ENCODE measurements around the gene VWCE. TPM values are rescaled to one million over a fixed set of nuclear protein-coding genes. Genes with fewer than 3 reads are reported as not detected.
A peak's percentile ranks its signal among the peaks of the same experiment; 100 is the strongest.

VWCE gene
- total RNA-seq, 8 experiments from 2014 or later = 2.1 to 7.2 (median 3.6) TPM

GRCh38 chr11:61274084-61274483 is 21.0 kb downstream of the VWCE start:
- Histone ChIP-seq H3K27ac (no peak overlapping the region), H3K4me3 (no peak overlapping the region), H3K4me1 (replicated peaks in 1 of 2) (no peaks in the 10 kb centered on the region)
- in situ Hi-C loops (cut with MboI; ENCODE audit: low pct_unique_long_range_greater_than_20kb in 2 of 9, low sequenced_read_pairs in 9 of 9, unreplicated experiment in 9 of 9) = no loop called here
- WGBS, 10 experiments = 100% methylated on average over 1 of the region's 4 CpGs; no CpG with 5 or more reads in 8 of the 10 experiments
- no peak for ATAC-seq (replicated peaks in 6 of 8)

- peak in 4 of 8 experiments; percentile 20 to 90 (median 63) for ATAC-seq (replicated peaks in 6 of 8)
- in situ Hi-C loops (cut with MboI; ENCODE audit: low pct_unique_long_range_greater_than_20kb in 2 of 9, low sequenced_read_pairs in 9 of 9, unreplicated experiment in 9 of 9) = no loop called here
- H3K4me3 ChIP-seq = no peak overlapping the region
- no peaks in the 10 kb centered on the region for H3K4me1 ChIP-seq (replicated peaks in 1 of 2)
- WGBS, 10 experiments = 0 to 100% (median 80%) methylated on average over 1 to 3 of the region's 16 CpGs; no CpG with 5 or more reads in 5 of the 10 experiments
- no peak overlapping the region for H3K27ac ChIP-seq
These were observed 21.7 kb downstream of the VWCE start for GRCh38 chr11:61273178-61274078.

- no peak overlapping the region for H3K4me3 ChIP-seq
- in situ Hi-C loops (cut with MboI; ENCODE audit: low pct_unique_long_range_greater_than_20kb in 2 of 9, low sequenced_read_pairs in 9 of 9, unreplicated experiment in 9 of 9) = no loop called here
- no peak for ATAC-seq (replicated peaks in 6 of 8)
- no peaks in the 10 kb centered on the region for H3K4me1 ChIP-seq (replicated peaks in 1 of 2)
- H3K27ac ChIP-seq = no peak overlapping the region
- WGBS, 10 experiments = 70 to 100% (median 92%) methylated on average over 1 to 2 of the region's 3 CpGs; no CpG with 5 or more reads in 4 of the 10 experiments
These were observed 22.4 kb downstream of the VWCE start for GRCh38 chr11:61272731-61273130.

- WGBS, 10 experiments = 38 to 93% (median 83%) methylated on average over 1 to 7 of the region's 7 CpGs; no CpG with 5 or more reads in 3 of the 10 experiments
- peak in 2 of 8 experiments; percentile 9 to 30 for ATAC-seq (replicated peaks in 6 of 8)
- Histone ChIP-seq H3K27ac (no peak overlapping the region), H3K4me3 (no peak overlapping the region), H3K4me1 (replicated peaks in 1 of 2) (no peaks in the 10 kb centered on the region)
- in situ Hi-C loops (cut with MboI; ENCODE audit: low pct_unique_long_range_greater_than_20kb in 2 of 9, low sequenced_read_pairs in 9 of 9, unreplicated experiment in 9 of 9) = no loop called here
These were observed 24.6 kb downstream of the VWCE start for GRCh38 chr11:61270354-61271076.

- WGBS, 10 experiments = 86 to 100% (median 90%) methylated on average over 2 to 8 of the region's 15 CpGs; no CpG with 5 or more reads in 4 of the 10 experiments
- Histone ChIP-seq H3K4me1 (replicated peaks in 1 of 2) (no peaks in the 10 kb centered on the region), H3K27ac (no peak overlapping the region), H3K4me3 (no peak overlapping the region)
- in situ Hi-C loops (cut with MboI; ENCODE audit: low pct_unique_long_range_greater_than_20kb in 2 of 9, low sequenced_read_pairs in 9 of 9, unreplicated experiment in 9 of 9) = no loop called here
- no peak for ATAC-seq (replicated peaks in 6 of 8)
These were observed 26.4 kb downstream of the VWCE start for GRCh38 chr11:61268588-61269250.

GRCh38 chr11:61267437-61267841 is 27.7 kb downstream of the VWCE start:
- no peak overlapping the region for H3K4me3 ChIP-seq
- in situ Hi-C loops (cut with MboI; ENCODE audit: low pct_unique_long_range_greater_than_20kb in 2 of 9, low sequenced_read_pairs in 9 of 9, unreplicated experiment in 9 of 9) = no loop called here
- no peaks in the 10 kb centered on the region for H3K4me1 ChIP-seq (replicated peaks in 1 of 2)
- ATAC-seq (replicated peaks in 6 of 8) = no peak
- H3K27ac ChIP-seq = no peak overlapping the region
- WGBS, 10 experiments = 68 to 100% (median 78%) methylated on average over 1 to 4 of the region's 6 CpGs; no CpG with 5 or more reads in 7 of the 10 experiments

GRCh38 chr11:61266602-61267001 is 28.5 kb downstream of the VWCE start:
- in situ Hi-C loops (cut with MboI; ENCODE audit: low pct_unique_long_range_greater_than_20kb in 2 of 9, low sequenced_read_pairs in 9 of 9, unreplicated experiment in 9 of 9) = no loop called here
- no peaks in the 10 kb centered on the region for H3K4me1 ChIP-seq (replicated peaks in 1 of 2)
- H3K4me3 ChIP-seq = no peak overlapping the region
- no peak overlapping the region for H3K27ac ChIP-seq
- ATAC-seq (replicated peaks in 6 of 8) = peak in 3 of 8 experiments; percentile 70 to 95 (median 85)
- WGBS, 10 experiments = 25 to 100% (median 90%) methylated on average over 2 to 4 of the region's 4 CpGs; no CpG with 5 or more reads in 4 of the 10 experiments

GRCh38 chr11:61265357-61265756 is 29.8 kb downstream of the VWCE start:
- Histone ChIP-seq H3K4me3 (no peak overlapping the region), H3K27ac (no peak overlapping the region), H3K4me1 (replicated peaks in 1 of 2) (no peaks in the 10 kb centered on the region)
- WGBS, 10 experiments = 80 to 100% (median 93%) methylated on average over 1 to 11 of the region's 14 CpGs; no CpG with 5 or more reads in 4 of the 10 experiments
- ATAC-seq (replicated peaks in 6 of 8) = no peak
- in situ Hi-C loops (cut with MboI; ENCODE audit: low pct_unique_long_range_greater_than_20kb in 2 of 9, low sequenced_read_pairs in 9 of 9, unreplicated experiment in 9 of 9) = no loop called here

- H3K4me1 ChIP-seq (replicated peaks in 1 of 2) = no peaks in the 10 kb centered on the region
- in situ Hi-C loops (cut with MboI; ENCODE audit: low pct_unique_long_range_greater_than_20kb in 2 of 9, low sequenced_read_pairs in 9 of 9, unreplicated experiment in 9 of 9) = no loop called here
- 96 to 100% (median 100%) methylated on average over 1 to 3 of the region's 14 CpGs; no CpG with 5 or more reads in 7 of the 10 experiments for WGBS, 10 experiments
- H3K27ac ChIP-seq = no peak overlapping the region
- no peak overlapping the region for H3K4me3 ChIP-seq
- no peak for ATAC-seq (replicated peaks in 6 of 8)
These were observed 30.3 kb downstream of the VWCE start for GRCh38 chr11:61264795-61265194.

- Histone ChIP-seq H3K4me3 (no peak overlapping the region), H3K4me1 (replicated peaks in 1 of 2) (no peaks in the 10 kb centered on the region), H3K27ac (no peak overlapping the region)
- WGBS, 10 experiments = 57 to 100% (median 92%) methylated on average over 1 to 5 of the region's 6 CpGs; no CpG with 5 or more reads in 2 of the 10 experiments
- in situ Hi-C loops (cut with MboI; ENCODE audit: low pct_unique_long_range_greater_than_20kb in 2 of 9, low sequenced_read_pairs in 9 of 9, unreplicated experiment in 9 of 9) = no loop called here
- no peak for ATAC-seq (replicated peaks in 6 of 8)
These were observed 30.7 kb downstream of the VWCE start for GRCh38 chr11:61264371-61264770.

- Histone ChIP-seq H3K4me1 (replicated peaks in 1 of 2) (no peaks in the 10 kb centered on the region), H3K4me3 (no peak overlapping the region), H3K27ac (no peak overlapping the region)
- WGBS, 10 experiments = 17 to 100% (median 88%) methylated on average over 1 to 5 of the region's 6 CpGs; no CpG with 5 or more reads in 2 of the 10 experiments
- in situ Hi-C loops (cut with MboI; ENCODE audit: low pct_unique_long_range_greater_than_20kb in 2 of 9, low sequenced_read_pairs in 9 of 9, unreplicated experiment in 9 of 9) = no loop called here
- no peak for ATAC-seq (replicated peaks in 6 of 8)
These were observed 35.8 kb downstream of the VWCE start for GRCh38 chr11:61259363-61259762.

GRCh38 chr11:61258546-61258945 is 36.6 kb downstream of the VWCE start:
- 80% methylated on average over 4 of the region's 9 CpGs; no CpG with 5 or more reads in 9 of the 10 experiments for WGBS, 10 experiments

More at GRCh38 chr11:61258546-61258945, 36.6 kb downstream of the VWCE start:
- Histone ChIP-seq H3K4me3 (no peak overlapping the region), H3K4me1 (replicated peaks in 1 of 2) (no peaks in the 10 kb centered on the region), H3K27ac (no peak overlapping the region)
- in situ Hi-C loops (cut with MboI; ENCODE audit: low pct_unique_long_range_greater_than_20kb in 2 of 9, low sequenced_read_pairs in 9 of 9, unreplicated experiment in 9 of 9) = no loop called here
- ATAC-seq (replicated peaks in 6 of 8) = no peak
